ENCODE data around the gene MUC4.
"Not testable (repeated sequence)": the region's sequence is repeated elsewhere in the genome, so short reads cannot be mapped to it uniquely, and the experiment has no call there.

The MUC4 gene

GRCh38 chr3:195735036-195735695, 76.6 kb downstream of the MUC4 start:
- DNase-seq, result no peak

GRCh38 chr3:195732940-195733339, 78.8 kb downstream of the MUC4 start:
- DNase-seq, result no peak

GRCh38 chr3:195731356-195731905, 80.3 kb downstream of the MUC4 start:
- DNase-seq, result no peak

GRCh38 chr3:195729476-195730251, 82.1 kb downstream of the MUC4 start:
- no peak for DNase-seq

- DNase-seq, result not testable (repeated sequence)
These were observed 82.9 kb downstream of the MUC4 start for GRCh38 chr3:195728789-195729188.

- DNase-seq, result no peak
These were observed 84.0 kb downstream of the MUC4 start for GRCh38 chr3:195727606-195728195.

- not testable (repeated sequence) for DNase-seq
These were observed 85.6 kb downstream of the MUC4 start for GRCh38 chr3:195725916-195726740.

GRCh38 chr3:195724363-195724762, 87.4 kb downstream of the MUC4 start:
- DNase-seq, result not testable (repeated sequence)

- not testable (repeated sequence) for DNase-seq
These were observed 88.8 kb downstream of the MUC4 start for GRCh38 chr3:195722996-195723345.

GRCh38 chr3:195722139-195722995, 89.4 kb downstream of the MUC4 start:
- DNase-seq, result not testable (repeated sequence)

- not testable (repeated sequence) for DNase-seq
These were observed 90.8 kb downstream of the MUC4 start, which contains the start of gene MUC20 for GRCh38 chr3:195720831-195721506. TSS of gene MUC20 (plus strand) at chr3:195720978. CDS start at chr3:195721008, 30 bp downstream.

GRCh38 chr3:195719514-195720254, 92.0 kb downstream of the MUC4 start:
- not testable (repeated sequence) for DNase-seq

GRCh38 chr3:195718477-195718984, 93.2 kb downstream of the MUC4 start:
- DNase-seq, result no peak

- no peak for DNase-seq
These were observed 93.8 kb downstream of the MUC4 start for GRCh38 chr3:195717852-195718476.

- DNase-seq, result no peak
These were observed 94.3 kb downstream of the MUC4 start for GRCh38 chr3:195717416-195717815.

GRCh38 chr3:195715583-195716266, 96.0 kb downstream of the MUC4 start:
- no peak for DNase-seq

- no peak for DNase-seq
These were observed 96.6 kb downstream of the MUC4 start for GRCh38 chr3:195715134-195715533.

- DNase-seq, result no peak
These were observed 97.2 kb downstream of the MUC4 start for GRCh38 chr3:195714380-195715011.

Measured in NCI-H345 (cell line).